ENCODE data around the gene ZNF57. TPM values are rescaled to one million over a fixed set of nuclear protein-coding genes. Genes with fewer than 3 reads are reported as not detected.
A peak's percentile ranks its signal among the peaks of the same experiment; 100 is the strongest.
"Not testable (repeated sequence)": the region's sequence is repeated elsewhere in the genome, so short reads cannot be mapped to it uniquely, and the experiment has no call there.

ZNF57 gene
- total RNA-seq, 4 donors from 2014 or later: 3.2 to 7.7 (median 5.3) TPM

DNA sequence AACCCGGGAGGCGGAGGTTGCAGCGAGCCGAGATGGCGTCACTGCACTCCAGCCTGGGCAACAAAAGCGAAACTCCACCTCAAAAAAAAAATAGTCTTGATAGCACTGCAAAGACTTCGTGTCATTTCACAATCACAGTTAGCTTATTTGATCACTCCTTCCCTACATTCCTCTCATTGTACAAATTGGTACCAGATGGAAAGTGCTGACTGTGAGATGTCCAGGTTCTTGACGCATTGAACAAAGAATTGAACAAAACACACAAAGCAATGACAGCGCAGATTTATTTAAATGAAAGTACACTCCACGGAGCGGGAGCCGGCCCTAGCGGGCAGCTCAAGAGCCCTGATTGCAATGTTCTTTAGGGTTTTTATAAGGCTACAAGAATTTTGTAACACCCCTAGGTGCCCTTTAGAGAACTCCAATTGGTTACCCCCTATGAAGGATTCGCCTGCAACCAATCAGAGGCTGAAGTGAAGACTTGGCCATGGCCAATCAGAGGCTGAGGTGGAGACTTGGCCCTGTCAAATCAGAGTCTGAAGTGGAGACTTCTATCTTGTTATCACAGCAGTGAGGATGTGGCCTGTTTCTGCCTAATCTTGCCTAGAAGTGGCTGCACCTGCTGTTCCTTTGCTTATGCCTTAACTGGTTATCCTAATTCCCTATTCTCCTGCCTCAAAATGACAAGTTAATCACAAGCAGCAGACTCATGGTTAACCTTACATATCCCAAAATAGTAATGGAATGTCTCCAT, 16.9 kb upstream of the ZNF57 start:
- no peak overlapping the region for H3K4me3 ChIP-seq
- H3K36me3 ChIP-seq: no peaks in the 10 kb centered on the region
- DNase-seq: no peak
- H3K9me3 ChIP-seq: no peaks in the 10 kb centered on the region
- no peaks in the 10 kb centered on the region for H3K27me3 ChIP-seq
- TF ChIP-seq, protein P1, sequence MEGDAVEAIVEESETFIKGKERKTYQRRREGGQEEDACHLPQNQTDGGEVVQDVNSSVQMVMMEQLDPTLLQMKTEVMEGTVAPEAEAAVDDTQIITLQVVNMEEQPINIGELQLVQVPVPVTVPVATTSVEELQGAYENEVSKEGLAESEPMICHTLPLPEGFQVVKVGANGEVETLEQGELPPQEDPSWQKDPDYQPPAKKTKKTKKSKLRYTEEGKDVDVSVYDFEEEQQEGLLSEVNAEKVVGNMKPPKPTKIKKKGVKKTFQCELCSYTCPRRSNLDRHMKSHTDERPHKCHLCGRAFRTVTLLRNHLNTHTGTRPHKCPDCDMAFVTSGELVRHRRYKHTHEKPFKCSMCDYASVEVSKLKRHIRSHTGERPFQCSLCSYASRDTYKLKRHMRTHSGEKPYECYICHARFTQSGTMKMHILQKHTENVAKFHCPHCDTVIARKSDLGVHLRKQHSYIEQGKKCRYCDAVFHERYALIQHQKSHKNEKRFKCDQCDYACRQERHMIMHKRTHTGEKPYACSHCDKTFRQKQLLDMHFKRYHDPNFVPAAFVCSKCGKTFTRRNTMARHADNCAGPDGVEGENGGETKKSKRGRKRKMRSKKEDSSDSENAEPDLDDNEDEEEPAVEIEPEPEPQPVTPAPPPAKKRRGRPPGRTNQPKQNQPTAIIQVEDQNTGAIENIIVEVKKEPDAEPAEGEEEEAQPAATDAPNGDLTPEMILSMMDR (IDR thresholded peaks at IDR 0.05): no peak
- TF ChIP-seq POLR2A (IDR thresholded peaks at IDR 0.05): no peak
- intact Hi-C loops (cut with DNase I; ENCODE audit: low total_unique reads): no loop called here
- no peaks in the 10 kb centered on the region for H3K4me1 ChIP-seq
- H3K27ac ChIP-seq: no peak overlapping the region

DNA sequence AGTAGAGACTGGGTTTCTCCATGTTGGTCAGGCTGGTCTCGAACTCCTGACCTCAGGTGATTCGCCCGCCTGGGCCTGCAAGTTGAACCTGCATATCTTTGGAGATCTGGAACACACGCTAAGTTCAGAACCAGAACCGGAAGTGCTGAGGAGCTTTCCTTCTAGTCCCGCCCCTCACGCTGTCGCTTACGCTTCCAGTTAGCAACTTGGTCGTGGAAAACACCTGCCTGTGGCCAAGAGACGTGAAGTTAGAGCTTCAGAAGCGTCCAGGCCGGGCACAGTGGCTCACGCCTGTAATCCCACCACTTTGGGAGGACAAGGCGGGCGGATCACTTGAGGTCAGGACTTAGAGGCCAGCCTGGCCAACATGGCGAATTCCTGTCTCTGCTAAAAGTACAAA, 15.0 kb upstream of the ZNF57 start:
- intact Hi-C loops (cut with DNase I; ENCODE audit: low total_unique reads): no loop called here

DNA sequence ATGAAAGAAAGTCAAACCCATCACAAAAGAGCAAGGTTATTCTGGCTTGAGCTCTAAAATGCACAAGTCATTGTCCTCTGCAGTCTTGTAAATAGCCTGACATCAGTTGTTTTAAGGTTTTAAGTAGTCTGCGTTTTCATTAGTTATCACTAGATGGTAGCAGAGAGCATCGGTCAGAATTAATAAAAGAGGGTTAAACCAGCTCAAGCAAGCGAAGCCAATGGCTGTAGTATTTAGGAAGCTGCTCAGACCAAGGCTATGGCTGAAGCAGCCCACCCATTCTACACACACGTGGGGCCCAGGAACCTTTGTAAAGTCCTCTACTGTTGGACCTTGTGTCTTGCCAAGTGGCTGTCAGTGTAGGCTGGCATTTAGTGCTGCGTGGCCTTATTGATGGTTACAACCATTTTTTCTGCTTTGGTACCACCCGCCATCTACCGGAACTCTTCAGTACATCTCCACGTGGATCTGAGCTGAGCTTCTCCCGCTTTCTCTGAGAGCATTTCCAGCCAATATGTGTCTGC, 13.3 kb upstream of the ZNF57 start:
- Histone ChIP-seq H3K36me3 (no peaks in the 10 kb centered on the region), H3K9me3 (no peaks in the 10 kb centered on the region), H3K4me3 (no peak overlapping the region), H3K27me3 (no peaks in the 10 kb centered on the region), H3K27ac (no peak overlapping the region), H3K4me1 (no peaks in the 10 kb centered on the region)
- TF ChIP-seq POLR2A (IDR thresholded peaks at IDR 0.05): no peak
- TF ChIP-seq, protein P1 (IDR thresholded peaks at IDR 0.05): peak; percentile 58 to 72 (median 67)
- no peak for DNase-seq
- intact Hi-C loops (cut with DNase I; ENCODE audit: low total_unique reads): no loop called here

More for the DNA sequence above, 15.0 kb upstream of the ZNF57 start:
- no peak for TF ChIP-seq POLR2A (IDR thresholded peaks at IDR 0.05)
- TF ChIP-seq, protein P1 (IDR thresholded peaks at IDR 0.05): no peak
- no peak for DNase-seq
- Histone ChIP-seq H3K4me3 (no peak overlapping the region), H3K4me1 (no peaks in the 10 kb centered on the region), H3K9me3 (no peaks in the 10 kb centered on the region), H3K27me3 (no peaks in the 10 kb centered on the region), H3K36me3 (no peaks in the 10 kb centered on the region), H3K27ac (no peak overlapping the region)

DNA sequence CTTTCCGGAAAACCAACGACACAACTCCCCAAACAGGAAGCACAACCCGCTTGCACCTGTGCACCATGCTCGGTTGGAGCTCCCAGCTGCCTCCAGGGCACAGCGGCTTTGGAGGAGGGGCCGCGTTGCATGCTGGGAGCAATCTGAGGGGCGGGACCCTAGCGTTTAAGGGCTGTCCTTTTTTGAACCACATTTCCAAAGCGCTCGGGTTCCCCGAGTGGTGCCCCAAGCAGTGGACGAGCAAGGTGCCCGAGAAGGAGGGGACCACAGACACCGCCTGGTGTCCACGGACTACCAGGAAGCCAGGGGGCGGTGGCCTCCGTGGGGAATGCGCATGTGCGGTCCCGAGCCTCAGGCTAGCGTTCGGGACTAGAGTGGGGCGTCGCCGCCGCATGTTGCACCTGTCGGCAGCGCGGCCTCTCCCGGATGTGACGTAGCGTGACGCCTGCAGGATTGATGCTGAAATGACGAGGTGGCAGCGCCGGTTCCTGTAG, 11.9 kb upstream of the ZNF57 start:
- DNase-seq: peak in 1 of 2 donors; percentile 28
- no peaks in the 10 kb centered on the region for H3K9me3 ChIP-seq
- no peaks in the 10 kb centered on the region for H3K27me3 ChIP-seq
- intact Hi-C loops (cut with DNase I; ENCODE audit: low total_unique reads): no loop called here
- no peaks in the 10 kb centered on the region for H3K36me3 ChIP-seq
- TF ChIP-seq, protein P1 (IDR thresholded peaks at IDR 0.05): peak in 1 of 4 experiments; percentile 19
- no peak for TF ChIP-seq POLR2A (IDR thresholded peaks at IDR 0.05)
- no peak overlapping the region for H3K27ac ChIP-seq
- H3K4me3 ChIP-seq: peak overlapping the region in 1 of 2 donors; percentile 1
- H3K4me1 ChIP-seq: no peaks in the 10 kb centered on the region

DNA sequence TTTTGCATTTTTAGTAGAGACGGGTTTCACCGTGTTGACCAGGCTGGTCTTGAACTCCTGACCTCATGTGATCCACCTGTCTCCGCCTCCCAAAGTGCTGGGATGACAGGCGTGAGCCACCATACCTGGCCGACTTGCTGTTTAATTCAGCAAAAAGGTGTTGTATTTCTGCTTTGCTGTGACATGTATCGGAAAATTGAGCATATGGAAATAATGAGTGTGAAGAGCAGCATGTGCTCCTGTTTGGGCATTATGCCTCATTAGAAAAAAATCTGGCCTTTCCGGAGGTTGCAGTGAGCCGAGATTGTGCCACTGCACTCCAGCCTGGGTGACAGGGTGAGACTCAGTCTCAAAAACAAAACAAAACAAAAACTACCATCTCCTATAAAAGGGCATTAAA, 10.2 kb upstream of the ZNF57 start:
- intact Hi-C loops (cut with DNase I; ENCODE audit: low total_unique reads); H3K27ac ChIP-seq; H3K4me3 ChIP-seq; DNase-seq; H3K4me1 ChIP-seq; H3K9me3 ChIP-seq; H3K36me3 ChIP-seq; H3K27me3 ChIP-seq: not testable (repeated sequence)

Data from uterus (tissue), 4 donors.